HEK293 (cell line): Measurements from ENCODE around the gene BRCA1.
"Not testable (repeated sequence)": the region's sequence is repeated elsewhere in the genome, so short reads cannot be mapped to it uniquely, and the experiment has no call there.

Experiments used
- CTCF ChIA-PET: fragments of 350-600 bp; formaldehyde crosslinking; extraction: SDS; loops from one replicate; lab custom pipeline; 2021; ENCODE audit warnings: antibody characterized with exemption; lab: Yijun Ruan, JAX
- POLR2A ChIA-PET: fragments of 300-600 bp; formaldehyde crosslinking; extraction: SDS; loops from one replicate; lab custom pipeline; 2020; ENCODE audit warnings: antibody characterized with exemption, inconsistent platforms; lab: Yijun Ruan, JAX
- H3K27ac ChIP-seq: fragments of 200-500 bp; sonication (Bioruptor generic); 2 replicates; pipeline ENCODE4 v1.5.1; 2014; ENCODE audit warnings: low read depth, low read length, control low read depth, inconsistent platforms; ENCODE audit errors: extremely low read depth
- H3K36me3 ChIP-seq, 2 experiments: fragments of 200-500 bp in 1 of 2; sonication (Bioruptor generic) in 1 of 2; 1 replicate in 1 of 2; 2 replicates in 1 of 2; pipeline ENCODE4 v1.5.1; 2014 to 2017; ENCODE audit warnings: inconsistent platforms in 2 of 2, low read length in 2 of 2; ENCODE audit not compliant: control insufficient read depth in 2 of 2, insufficient read depth in 1 of 2
- H3K4me1 ChIP-seq: fragments of 200-500 bp; sonication (Bioruptor generic); 2 replicates; pipeline ENCODE4 v1.5.1; 2014; ENCODE audit warnings: mild to moderate bottlenecking, low read length, inconsistent platforms; ENCODE audit not compliant: control insufficient read depth, insufficient read depth
- H3K4me3 ChIP-seq: 2 replicates; pipeline ENCODE4 v1.5.1; 2011; ENCODE audit warnings: low read depth, mild to moderate bottlenecking, control low read depth, low read length, moderate library complexity
- H3K9me3 ChIP-seq: fragments of 200-500 bp; sonication (Bioruptor generic); 2 replicates; pipeline ENCODE4 v1.5.1; 2014; ENCODE audit warnings: low read depth, low read length, inconsistent platforms; ENCODE audit not compliant: control insufficient read depth, insufficient read depth
- REST ChIP-seq: fragments of 450-650 bp; formaldehyde crosslinking; IDR thresholded peaks from 2 replicates; pipeline ENCODE4 v1.5.1; 2016; ENCODE audit warnings: missing biosample characterization, missing genetic modification characterization
- SETDB1 ChIP-seq: IDR thresholded peaks from one replicate; pipeline ENCODE4 v1.6.1; 2017; ENCODE audit warnings: mild to moderate bottlenecking, low read length, moderate library complexity, mixed read lengths; ENCODE audit not compliant: insufficient read length
- YY1 ChIP-seq: fragments of 450-650 bp; formaldehyde crosslinking; IDR thresholded peaks from 2 replicates; pipeline ENCODE4 v1.5.1; 2018; ENCODE audit warnings: missing biosample characterization, missing genetic modification characterization
- ZNF112 ChIP-seq: fragments of 450-650 bp; formaldehyde crosslinking; IDR thresholded peaks from 2 replicates; pipeline ENCODE4 v1.5.0; 2017; ENCODE audit warnings: missing biosample characterization, missing genetic modification characterization
- ZNF16 ChIP-seq: fragments of 450-650 bp; formaldehyde crosslinking; IDR thresholded peaks from 2 replicates; pipeline ENCODE4 v1.5.1; 2016; ENCODE audit warnings: low read depth, missing biosample characterization, missing genetic modification characterization
- ZNF239 ChIP-seq: fragments of 450-650 bp; formaldehyde crosslinking; IDR thresholded peaks from 2 replicates; pipeline ENCODE4 v1.5.1; 2016; ENCODE audit warnings: missing biosample characterization, missing genetic modification characterization
- ZNF280C ChIP-seq: fragments of 450-650 bp; formaldehyde crosslinking; IDR thresholded peaks from 2 replicates; pipeline ENCODE4 v1.5.1; 2016; ENCODE audit warnings: missing biosample characterization, missing genetic modification characterization
- ZNF449 ChIP-seq: fragments of 450-650 bp; formaldehyde crosslinking; IDR thresholded peaks from 2 replicates; pipeline ENCODE4 v1.5.1; 2017; ENCODE audit warnings: missing biosample characterization, mild to moderate bottlenecking, missing genetic modification characterization, moderate library complexity
- ZNF501 ChIP-seq: fragments of 450-650 bp; formaldehyde crosslinking; IDR thresholded peaks from 2 replicates; pipeline ENCODE4 v1.5.1; 2016; ENCODE audit warnings: missing biosample characterization, missing genetic modification characterization
- ZNF580 ChIP-seq: fragments of 450-650 bp; formaldehyde crosslinking; IDR thresholded peaks from 2 replicates; pipeline ENCODE4 v1.5.1; 2016; ENCODE audit warnings: missing biosample characterization, missing genetic modification characterization
- ZNF626 ChIP-seq: fragments of 450-650 bp; sonication (Bioruptor Pico); formaldehyde crosslinking; IDR thresholded peaks from 2 replicates; pipeline ENCODE4 v1.5.1; 2018; ENCODE audit warnings: missing biosample characterization, missing genetic modification characterization, inconsistent platforms
- ZNF692 ChIP-seq: fragments of 450-650 bp; formaldehyde crosslinking; IDR thresholded peaks from 2 replicates; pipeline ENCODE4 v1.5.1; 2016; ENCODE audit warnings: missing biosample characterization, missing genetic modification characterization
- ZNF785 ChIP-seq: fragments of 450-650 bp; formaldehyde crosslinking; IDR thresholded peaks from 2 replicates; pipeline ENCODE4 v1.5.1; 2016; ENCODE audit warnings: missing biosample characterization, missing genetic modification characterization
- ZNF791 ChIP-seq: fragments of 450-650 bp; formaldehyde crosslinking; IDR thresholded peaks from 2 replicates; pipeline ENCODE4 v1.5.1; 2016; ENCODE audit warnings: missing biosample characterization, missing genetic modification characterization
- ZSCAN18 ChIP-seq: fragments of 450-650 bp; formaldehyde crosslinking; IDR thresholded peaks from 2 replicates; pipeline ENCODE4 v1.5.1; 2016; ENCODE audit warnings: missing biosample characterization, missing genetic modification characterization

BRCA1 gene

GRCh38 chr17:43153197-43153835 is 28.2 kb upstream of the BRCA1 start:
- H3K9me3 ChIP-seq, H3K4me1 ChIP-seq, H3K4me3 ChIP-seq, H3K27ac ChIP-seq, CTCF ChIA-PET: not testable (repeated sequence)
- TF ChIP-seq SETDB1, result peak; percentile 54
- POLR2A ChIA-PET, result interaction anchor here (1.0 kb wide), 1 partner anchor 30 kb away, joined by 5 read pairs; no protein-coding TSS in a partner anchor
- H3K36me3 ChIP-seq, result peaks cover 7 to 25% of the 10 kb centered on the region in 2 experiments; a peak in 2 of 3 replicates

GRCh38 chr17:43151880-43152456 is 26.8 kb upstream of the BRCA1 start:
- no peaks in the 10 kb centered on the region for H3K9me3 ChIP-seq
- POLR2A ChIA-PET, result no interaction called here
- TF ChIP-seq ZNF791, result no peak
- TF ChIP-seq ZNF692 (tag by site-specific recombination), result no peak
- no peak for TF ChIP-seq ZNF626 (tag by site-specific recombination)
- no peak for TF ChIP-seq ZNF449 (tag by site-specific recombination)
- TF ChIP-seq ZSCAN18, result no peak
- TF ChIP-seq ZNF239, result no peak
- no peak for TF ChIP-seq ZNF501
- TF ChIP-seq ZNF580 (tag by site-specific recombination), result no peak
- TF ChIP-seq YY1 (tag by site-specific recombination), result no peak
- no peak for TF ChIP-seq ZNF280C (tag by site-specific recombination)
- TF ChIP-seq REST (tag by site-specific recombination), result no peak
- no peak for TF ChIP-seq ZNF112
- no peak for TF ChIP-seq ZNF16 (tag by site-specific recombination)
- no peak for TF ChIP-seq ZNF785
- H3K27ac ChIP-seq, result no peak overlapping the region
- no peaks in the 10 kb centered on the region for H3K4me1 ChIP-seq
- peaks cover 0 to 19% of the 10 kb centered on the region in 2 experiments; a peak in 2 of 3 replicates for H3K36me3 ChIP-seq
- no peak overlapping the region for H3K4me3 ChIP-seq
- CTCF ChIA-PET, result no interaction called here
